CD4-positive, alpha-beta T cell (primary cell): ENCODE measurements around the gene ADAMTS8. TPM values are rescaled to one million over a fixed set of nuclear protein-coding genes. Genes with fewer than 3 reads are reported as not detected.

ENCODE experiments used
- ATAC-seq: fragments of 200-7000 bp; cut with Tn5 transposase; one replicate; pipeline ENCODE4 v1.10.0; 2022; ENCODE audit warnings: mild to moderate bottlenecking; ENCODE audit not compliant: poor library complexity
- CTCF ChIA-PET: fragments of 350-600 bp; sonication (Branson Sonifier 250); formaldehyde crosslinking; loops from one replicate; lab custom pipeline; 2021; ENCODE audit warnings: antibody characterized with exemption, inconsistent platforms; lab: Charles Lee
- POLR2A ChIA-PET: fragments of 350-600 bp; sonication (Branson Sonifier 250); formaldehyde crosslinking; loops from one replicate; lab custom pipeline; 2021; ENCODE audit warnings: antibody characterized with exemption, inconsistent platforms; lab: Charles Lee
- DNase-seq, 14 experiments: peaks; one replicate each; pipeline ENCODE4 v3.0.0-alpha.2; 2013 to 2020; ENCODE audit warnings: mixed read lengths in 2 of 14
- H3K27ac ChIP-seq, 2 donors: one replicate each; pipeline versions ENCODE4 v1.5.1 to v1.7.0; 2013; ENCODE audit warnings: low read length in 2 of 2, low read depth in 1 of 2, mild to moderate bottlenecking in 1 of 2
- H3K27me3 ChIP-seq, 2 experiments: 1 replicate in 1 of 2; 2 replicates in 1 of 2; pipeline versions ENCODE4 v1.6.1 to v1.7.0; 2013; ENCODE audit warnings: low read length in 2 of 2, control low read depth in 1 of 2, mild to moderate bottlenecking in 1 of 2, moderate library complexity in 1 of 2; ENCODE audit not compliant: insufficient read depth in 2 of 2, control insufficient read depth in 1 of 2
- H3K36me3 ChIP-seq: one replicate; pipeline ENCODE4 v1.6.1; 2013; ENCODE audit warnings: low read length, control low read depth; ENCODE audit not compliant: insufficient read depth
- H3K4me1 ChIP-seq: one replicate; pipeline ENCODE4 v1.6.1; 2013; ENCODE audit warnings: low read length, control low read depth; ENCODE audit not compliant: insufficient read depth
- H3K4me3 ChIP-seq: one replicate; pipeline ENCODE4 v1.5.1; 2013; ENCODE audit warnings: mild to moderate bottlenecking, low read length, moderate library complexity
- H3K9me3 ChIP-seq, 2 experiments: 1 replicate in 1 of 2; 2 replicates in 1 of 2; pipeline versions ENCODE4 v1.6.1 to v1.7.0; 2013; ENCODE audit warnings: low read length in 2 of 2, mild to moderate bottlenecking in 2 of 2, control low read depth in 1 of 2, moderate library complexity in 1 of 2; ENCODE audit not compliant: control insufficient read depth in 1 of 2, insufficient read depth in 1 of 2
- H3K27ac Mint-ChIP-seq: one replicate; pipeline ENCODE4 v1.8.0; 2020; ENCODE audit warnings: mixed read lengths
- H3K27me3 Mint-ChIP-seq: one replicate; pipeline ENCODE4 v1.8.0; 2021; ENCODE audit warnings: mixed read lengths
- H3K36me3 Mint-ChIP-seq: one replicate; pipeline ENCODE4 v1.8.0; 2021; ENCODE audit warnings: low read depth, mixed read lengths
- H3K4me1 Mint-ChIP-seq: one replicate; pipeline ENCODE4 v1.8.0; 2021; ENCODE audit warnings: low read depth, mixed read lengths
- H3K4me3 Mint-ChIP-seq: one replicate; pipeline ENCODE4 v1.8.0; 2020; ENCODE audit warnings: mild to moderate bottlenecking, mixed read lengths
- H3K9me3 Mint-ChIP-seq: one replicate; pipeline ENCODE4 v1.8.0; 2020; ENCODE audit warnings: mixed read lengths
- CTCF ChIP-seq: fragments of 200-600 bp; IDR thresholded peaks from one replicate; pipeline ENCODE4 v1.8.0; 2022; ENCODE audit warnings: antibody characterized with exemption, mild to moderate bottlenecking
- intact Hi-C, 2 experiments: fragments of 100-400 bp; cut with DNase I in 1 of 2; cut with micrococcal nuclease in 1 of 2; formaldehyde crosslinking; loops; one replicate each; pipeline versions ENCODE4 v1.15.1 to v1.9.0; 2023 to 2025; cut with DNase I, micrococcal nuclease
- total RNA-seq, 174 experiments: library from RNA in 2 of 174; stranded (reverse) in 2 of 174; gene quantifications; one replicate each; pipeline ENCODE4 v1.2.3 and lab custom pipeline; 2021 to 2026

Gene ADAMTS8
- total RNA-seq, 2 experiments from 2014 or later = not detected

GRCh38 chr11:130474637-130475400 is 46.4 kb upstream of the ADAMTS8 start:
- ATAC-seq (no peak), DNase-seq (no peak)
- Histone ChIP-seq H3K27me3 (peaks cover 0 to 2% of the 10 kb centered on the region in 2 experiments), H3K36me3 (no peaks in the 10 kb centered on the region), H3K4me3 (no peak overlapping the region), H3K9me3 (peaks cover 0 to 4% of the 10 kb centered on the region in 2 experiments), H3K27ac (no peak overlapping the region), H3K4me1 (no peaks in the 10 kb centered on the region)
- CTCF ChIA-PET = no interaction called here
- Mint-ChIP-seq H3K36me3 (no peaks in the 10 kb centered on the region), H3K27me3 (no peaks in the 10 kb centered on the region), H3K27ac (no peak overlapping the region), H3K4me1 (no peaks in the 10 kb centered on the region), H3K9me3 (no peaks in the 10 kb centered on the region), H3K4me3 (no peak overlapping the region)
- intact Hi-C loops = no loop called here
- POLR2A ChIA-PET = no interaction called here
- no peak for TF ChIP-seq CTCF

GRCh38 chr11:130473795-130474377 is 45.5 kb upstream of the ADAMTS8 start:
- H3K27me3 ChIP-seq = peaks cover 0 to under 1% of the 10 kb centered on the region in 2 experiments
- H3K4me3 ChIP-seq = no peak overlapping the region
- DNase-seq (no peak), ATAC-seq (no peak)
- H3K36me3 Mint-ChIP-seq = no peaks in the 10 kb centered on the region
- H3K4me3 Mint-ChIP-seq = no peak overlapping the region
- no peaks in the 10 kb centered on the region for H3K4me1 ChIP-seq
- H3K27ac ChIP-seq = no peak overlapping the region
- intact Hi-C loops = no loop called here
- CTCF ChIA-PET = no interaction called here
- no peaks in the 10 kb centered on the region for H3K9me3 Mint-ChIP-seq
- POLR2A ChIA-PET = no interaction called here
- no peak for TF ChIP-seq CTCF
- H3K36me3 ChIP-seq = no peaks in the 10 kb centered on the region
- H3K4me1 Mint-ChIP-seq = no peaks in the 10 kb centered on the region
- no peak overlapping the region for H3K27ac Mint-ChIP-seq
- H3K27me3 Mint-ChIP-seq = no peaks in the 10 kb centered on the region
- H3K9me3 ChIP-seq = peaks cover 0 to 4% of the 10 kb centered on the region in 2 experiments

- DNase-seq = no peak
- H3K27ac Mint-ChIP-seq = no peak overlapping the region
- H3K4me3 Mint-ChIP-seq = no peak overlapping the region
- Histone ChIP-seq H3K4me3 (no peak overlapping the region), H3K4me1 (no peaks in the 10 kb centered on the region), H3K27me3 (no peaks in the 10 kb centered on the region), H3K27ac (no peak overlapping the region), H3K9me3 (peaks cover 0 to 4% of the 10 kb centered on the region in 2 experiments), H3K36me3 (no peaks in the 10 kb centered on the region)
- H3K27me3 Mint-ChIP-seq = no peaks in the 10 kb centered on the region
- ChIA-PET CTCF (no interaction called here), POLR2A (no interaction called here)
- intact Hi-C loops = no loop called here
- H3K36me3 Mint-ChIP-seq = no peaks in the 10 kb centered on the region
- no peak for ATAC-seq
- H3K4me1 Mint-ChIP-seq = no peaks in the 10 kb centered on the region
- TF ChIP-seq CTCF = no peak
- H3K9me3 Mint-ChIP-seq = no peaks in the 10 kb centered on the region
These were observed 44.8 kb upstream of the ADAMTS8 start for GRCh38 chr11:130473056-130473794.
